Mesenteric fat pad (tissue), 1 donor: ENCODE results near the gene NUP210. TPM values are rescaled to one million over a fixed set of nuclear protein-coding genes. Genes with fewer than 3 reads are reported as not detected.
"Not testable (repeated sequence)": the region's sequence is repeated elsewhere in the genome, so short reads cannot be mapped to it uniquely, and the experiment has no call there.

Experiments used
- DNase-seq: peaks from one replicate; pipeline ENCODE4 v3.0.0-alpha.2; 2020; ENCODE audit warnings: low spot score
- long read RNA-seq: library from polyadenylated mRNA; unstranded; transcript quantifications from one replicate; pipeline ENCODE4 v2.0.0, GENCODE V29; 2020
- total RNA-seq: library from RNA; stranded (reverse); fragmentation: NEBNext Ultra II Directional; extraction: Animal tissue kit (Norgen Biotek cat#: 25700); gene quantifications from one replicate; pipeline ENCODE4 v1.2.1, GENCODE V29; 2021
- donor health status: DM: yes; HTN: yes; CAD: no.

The NUP210 gene
- 1.5 TPM for total RNA-seq
- long read RNA-seq, partial matches to known transcripts: 3 of 4 reads
- long read RNA-seq, other reads (novel, unspliced or antisense): 1 of 4 reads

GRCh38 chr3:13420045-13420830, at the start of gene NUP210:
Gene NUP210, minus strand, starts transcription at chr3:13420322. Its CDS starts 96 bp downstream, at chr3:13420226.
- DNase-seq: no peak

- no peak for DNase-seq
Measured at GRCh38 chr3:13466781-13467180, 46.7 kb upstream of the NUP210 start.

GRCh38 chr3:13465236-13465873, 45.2 kb upstream of the NUP210 start:
- peak; percentile 28 for DNase-seq

- DNase-seq: peak; percentile 24
Measured at GRCh38 chr3:13463618-13464400, 43.7 kb upstream of the NUP210 start.

GRCh38 chr3:13462822-13463221, 42.7 kb upstream of the NUP210 start:
- no peak for DNase-seq

- DNase-seq: no peak
Measured at GRCh38 chr3:13462125-13462629, 42.1 kb upstream of the NUP210 start.

- DNase-seq: no peak
Measured at GRCh38 chr3:13461169-13462124, 41.3 kb upstream of the NUP210 start.

- DNase-seq: peak; percentile 62
Measured at GRCh38 chr3:13460341-13460736, 40.2 kb upstream of the NUP210 start.

GRCh38 chr3:13459605-13460340, 39.7 kb upstream of the NUP210 start:
- DNase-seq: peak; percentile 79

GRCh38 chr3:13457593-13457992, 37.5 kb upstream of the NUP210 start:
- DNase-seq: no peak

GRCh38 chr3:13455644-13456043, 35.5 kb upstream of the NUP210 start:
- no peak for DNase-seq

GRCh38 chr3:13452490-13453335, 32.6 kb upstream of the NUP210 start:
- DNase-seq: peak; percentile 84

- no peak for DNase-seq
Measured at GRCh38 chr3:13451301-13451673, 31.2 kb upstream of the NUP210 start.

- not testable (repeated sequence) for DNase-seq
Measured at GRCh38 chr3:13442882-13443281, 22.8 kb upstream of the NUP210 start.

GRCh38 chr3:13440204-13440817, 20.2 kb upstream of the NUP210 start:
- DNase-seq: no peak

GRCh38 chr3:13436213-13436612, 16.1 kb upstream of the NUP210 start:
- not testable (repeated sequence) for DNase-seq

- no peak for DNase-seq
Measured at GRCh38 chr3:13433912-13434311, 13.8 kb upstream of the NUP210 start.

GRCh38 chr3:13432093-13432492, 12.0 kb upstream of the NUP210 start:
- DNase-seq: no peak
